Stomach (tissue), 9 donors: ENCODE data around the gene SF3B2. TPM values are rescaled to one million over a fixed set of nuclear protein-coding genes. Genes with fewer than 3 reads are reported as not detected.

Source experiments
- DNase-seq, 2 donors: peaks; one replicate each; pipeline versions ENCODE4 v3.0.0 to v3.0.0-alpha.2; 2013 to 2019
- H3K27ac ChIP-seq, 5 donors: fragments of 200-600 bp in 4 of 5; sonication (generic) in 4 of 5; one replicate each; pipeline ENCODE4 v1.5.1; 2013 to 2019; ENCODE audit warnings: mild to moderate bottlenecking in 1 of 5, moderate library complexity in 1 of 5
- H3K27me3 ChIP-seq, 3 donors: fragments of 200-600 bp; sonication (generic); one replicate each; pipeline ENCODE4 v1.5.1; 2017 to 2019; ENCODE audit warnings: mixed run types in 1 of 3
- H3K36me3 ChIP-seq, 4 donors: fragments of 200-600 bp; sonication (generic); 1 replicate in 3 of 4; 2 replicates in 1 of 4; pipeline ENCODE4 v1.5.1; 2016 to 2019
- H3K4me1 ChIP-seq, 4 donors: fragments of 200-600 bp; sonication (generic); one replicate each; pipeline ENCODE4 v1.5.1; 2016 to 2019
- H3K4me3 ChIP-seq, 4 donors: fragments of 200-600 bp; sonication (generic) in 3 of 4; one replicate each; pipeline ENCODE4 v1.5.1; 2016 to 2019; ENCODE audit warnings: mild to moderate bottlenecking in 1 of 4
- H3K9me3 ChIP-seq, 4 donors: fragments of 200-600 bp; sonication (generic); one replicate each; pipeline ENCODE4 v1.5.1; 2016 to 2019
- EP300 ChIP-seq: sonication (generic); formaldehyde crosslinking; IDR thresholded peaks from one replicate; pipeline ENCODE4 v1.6.1; 2017; ENCODE audit warnings: antibody characterized with exemption
- POLR2A ChIP-seq, 4 donors: fragments of 450-650 bp; IDR thresholded peaks; one replicate each; pipeline ENCODE4 v1.6.1; 2016; ENCODE audit warnings: antibody characterized with exemption in 4 of 4, control low read depth in 2 of 4, mild to moderate bottlenecking in 1 of 4, moderate library complexity in 1 of 4
- POLR2AphosphoS5 ChIP-seq, 3 donors: sonication (generic); formaldehyde crosslinking; IDR thresholded peaks; one replicate each; pipeline ENCODE4 v1.6.1; 2016; ENCODE audit warnings: antibody characterized with exemption in 3 of 3
- WGBS, 5 donors: extraction: QIAGEN DNeasy Blood & Tissue Kit in 3 of 5; methylation state at CpG; one replicate each; pipeline versions ENCODE4 v1.1.5 to v1.1.7; 2013 to 2018; 5-methylcytosine and 5-hydroxymethylcytosine counted together
- intact Hi-C: fragments of 100-400 bp; cut with DNase I; formaldehyde crosslinking; loops from one replicate; pipeline ENCODE4 v1.15.1; 2023; ENCODE audit warnings: low total_unique reads
- polyA plus RNA-seq, 3 donors: library from polyadenylated mRNA; stranded (reverse); fragments of 200-250 nt; gene quantifications; one replicate each; pipeline ENCODE4 v1.2.3, GENCODE V29; 2013
- total RNA-seq, 5 donors: library from RNA; depleted of rRNA; stranded (reverse); fragments of >200 nt; gene quantifications; one replicate each; pipeline versions ENCODE4 v1.1.0 to v1.2.3, GENCODE V29; 2014 to 2016
- TF ChIP-seq, protein P1 (sequence below), 7 experiments: fragments of 450-650 bp in 4 of 7; fragments of 200-600 bp in 3 of 7; sonication (generic) in 3 of 7; IDR thresholded peaks; one replicate each; pipeline ENCODE4 v1.5.1; 2016 to 2019; ENCODE audit warnings: antibody characterized with exemption in 7 of 7, control low read depth in 2 of 7, mild to moderate bottlenecking in 1 of 7
- donor health status: healthy with polysubstance abuse.
- donor health status: Bipolar disorder and iron deficiency.
- donor health status: healthy.

The SF3B2 gene
- total and polyA plus RNA-seq, 8 donors = 52.7 to 366 (median 108) TPM

DNA sequence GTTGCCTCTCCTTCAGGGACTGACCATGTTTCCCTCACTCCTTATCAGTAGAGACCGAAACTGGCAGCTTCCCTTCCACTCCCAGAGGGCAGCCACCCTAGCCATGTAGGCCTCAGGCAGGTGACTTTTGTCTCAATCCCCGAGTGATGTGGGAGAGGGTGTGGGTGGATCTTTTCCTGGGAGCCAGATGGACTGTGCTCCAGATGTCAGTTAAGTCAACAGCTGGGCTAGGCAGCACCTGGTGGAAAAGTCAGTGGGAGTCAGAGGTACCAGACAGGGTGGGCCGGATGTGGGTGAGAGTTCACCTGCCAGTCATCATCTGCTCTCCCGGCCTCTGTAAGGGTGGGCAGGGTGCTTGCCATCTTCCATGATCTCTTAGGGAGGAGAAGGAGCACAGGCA, 48.0 kb upstream of the SF3B2 start:
- Histone ChIP-seq H3K27me3 (no peaks in the 10 kb centered on the region), H3K4me3 (no peak overlapping the region), H3K36me3 (peaks cover 23 to 38% (median 32%) of the 10 kb centered on the region in 4 donors), H3K9me3 (no peaks in the 10 kb centered on the region), H3K27ac (no peak overlapping the region), H3K4me1 (peaks cover 14 to 40% (median 34%) of the 10 kb centered on the region in 4 donors)
- DNase-seq = no peak
- no peak for TF ChIP-seq POLR2AphosphoS5 (IDR thresholded peaks at IDR 0.05)
- TF ChIP-seq, protein P1, sequence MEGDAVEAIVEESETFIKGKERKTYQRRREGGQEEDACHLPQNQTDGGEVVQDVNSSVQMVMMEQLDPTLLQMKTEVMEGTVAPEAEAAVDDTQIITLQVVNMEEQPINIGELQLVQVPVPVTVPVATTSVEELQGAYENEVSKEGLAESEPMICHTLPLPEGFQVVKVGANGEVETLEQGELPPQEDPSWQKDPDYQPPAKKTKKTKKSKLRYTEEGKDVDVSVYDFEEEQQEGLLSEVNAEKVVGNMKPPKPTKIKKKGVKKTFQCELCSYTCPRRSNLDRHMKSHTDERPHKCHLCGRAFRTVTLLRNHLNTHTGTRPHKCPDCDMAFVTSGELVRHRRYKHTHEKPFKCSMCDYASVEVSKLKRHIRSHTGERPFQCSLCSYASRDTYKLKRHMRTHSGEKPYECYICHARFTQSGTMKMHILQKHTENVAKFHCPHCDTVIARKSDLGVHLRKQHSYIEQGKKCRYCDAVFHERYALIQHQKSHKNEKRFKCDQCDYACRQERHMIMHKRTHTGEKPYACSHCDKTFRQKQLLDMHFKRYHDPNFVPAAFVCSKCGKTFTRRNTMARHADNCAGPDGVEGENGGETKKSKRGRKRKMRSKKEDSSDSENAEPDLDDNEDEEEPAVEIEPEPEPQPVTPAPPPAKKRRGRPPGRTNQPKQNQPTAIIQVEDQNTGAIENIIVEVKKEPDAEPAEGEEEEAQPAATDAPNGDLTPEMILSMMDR (IDR thresholded peaks at IDR 0.05) = no peak
- no peak for TF ChIP-seq EP300
- TF ChIP-seq POLR2A (IDR thresholded peaks at IDR 0.05) = no peak
- intact Hi-C loops = no loop called here
- WGBS, 5 donors = 67 to 87% (median 68%) methylated on average over 4 of the region's 4 CpGs

GRCh38 chr11:66006134-66006890, 45.9 kb upstream of the SF3B2 start:
- no peak for DNase-seq
- TF ChIP-seq POLR2AphosphoS5 (IDR thresholded peaks at IDR 0.05) (no peak), EP300 (no peak), POLR2A (IDR thresholded peaks at IDR 0.05) (no peak)
- TF ChIP-seq, protein P1 (IDR thresholded peaks at IDR 0.05) = no peak
- Histone ChIP-seq H3K4me1 (peaks cover 9 to 19% (median 16%) of the 10 kb centered on the region in 4 donors), H3K27ac (no peak overlapping the region), H3K9me3 (no peaks in the 10 kb centered on the region), H3K36me3 (peaks cover 11 to 26% (median 20%) of the 10 kb centered on the region in 4 donors), H3K4me3 (no peak overlapping the region), H3K27me3 (peaks cover 0 to 14% (median 4%) of the 10 kb centered on the region in 3 donors)
- WGBS, 5 donors = 79 to 85% (median 84%) methylated on average over 11 to 13 of the region's 13 CpGs
- intact Hi-C loops = no loop called here

DNA sequence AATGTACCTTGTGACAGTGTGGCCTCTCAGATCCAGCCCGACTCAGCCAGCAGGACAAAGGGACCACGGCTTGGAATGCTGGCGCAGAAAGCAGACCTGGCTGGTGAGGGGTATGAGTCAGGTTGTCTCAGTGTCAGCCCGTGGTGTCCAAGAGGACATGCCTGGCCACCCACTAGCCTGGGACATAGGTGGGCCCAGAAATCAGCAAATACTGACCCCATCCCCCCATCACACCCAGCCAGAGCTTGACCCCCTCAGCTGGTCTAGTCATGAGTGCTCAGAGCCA, 45.3 kb upstream of the SF3B2 start:
- WGBS, 5 donors = 52 to 88% (median 64%) methylated on average over 4 of the region's 4 CpGs
- H3K27ac ChIP-seq = no peak overlapping the region

DNA sequence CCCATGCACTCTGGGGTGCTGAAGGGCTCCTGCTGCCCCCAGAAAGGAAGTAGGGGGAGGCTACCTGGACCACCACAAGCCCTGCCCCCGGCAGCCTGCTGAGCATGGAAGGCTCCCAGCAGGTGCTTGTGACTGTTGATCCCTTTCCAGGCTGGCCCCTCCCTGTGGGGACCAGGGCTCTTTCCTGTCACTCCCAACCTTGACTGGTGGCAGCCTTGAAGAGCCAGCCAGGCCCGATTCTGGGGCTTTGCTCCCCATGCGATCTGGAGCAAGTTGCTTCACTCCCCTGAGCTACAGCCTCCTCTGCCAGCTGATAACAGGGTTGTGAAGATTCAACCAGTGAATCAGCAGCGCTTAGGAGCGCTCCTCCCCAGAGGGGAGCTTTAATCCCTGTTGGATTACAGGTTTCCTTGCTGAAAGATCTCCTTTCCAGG, 44.9 kb upstream of the SF3B2 start:
- no peaks in the 10 kb centered on the region for H3K9me3 ChIP-seq
- no peak overlapping the region for H3K27ac ChIP-seq
- 35 to 43% (median 40%) methylated on average over 5 of the region's 5 CpGs; no CpG with 5 or more reads in 1 of the 5 donors for WGBS, 5 donors
- peaks cover 15 to 25% (median 21%) of the 10 kb centered on the region in 4 donors for H3K4me1 ChIP-seq
- H3K36me3 ChIP-seq = peaks cover 11 to 26% (median 20%) of the 10 kb centered on the region in 4 donors
- intact Hi-C loops = no loop called here
- no peak overlapping the region for H3K4me3 ChIP-seq
- TF ChIP-seq EP300 (no peak), POLR2AphosphoS5 (IDR thresholded peaks at IDR 0.05) (no peak), POLR2A (IDR thresholded peaks at IDR 0.05) (no peak)
- TF ChIP-seq, protein P1 (IDR thresholded peaks at IDR 0.05) = no peak
- no peak for DNase-seq
- peaks cover 0 to 23% (median 13%) of the 10 kb centered on the region in 3 donors for H3K27me3 ChIP-seq

More for the DNA sequence above, 45.3 kb upstream of the SF3B2 start:
- Histone ChIP-seq H3K27me3 (peaks cover 0 to 19% (median 9%) of the 10 kb centered on the region in 3 donors), H3K36me3 (peaks cover 11 to 26% (median 20%) of the 10 kb centered on the region in 4 donors), H3K4me3 (no peak overlapping the region), H3K9me3 (no peaks in the 10 kb centered on the region), H3K4me1 (peaks cover 14 to 22% (median 18%) of the 10 kb centered on the region in 4 donors)
- intact Hi-C loops = no loop called here
- no peak for DNase-seq
- TF ChIP-seq POLR2AphosphoS5 (IDR thresholded peaks at IDR 0.05) = no peak
- TF ChIP-seq, protein P1 (IDR thresholded peaks at IDR 0.05) = no peak
- TF ChIP-seq EP300 = no peak
- no peak for TF ChIP-seq POLR2A (IDR thresholded peaks at IDR 0.05)
